ENCODE measurements around the gene SYCE3.

DNA sequence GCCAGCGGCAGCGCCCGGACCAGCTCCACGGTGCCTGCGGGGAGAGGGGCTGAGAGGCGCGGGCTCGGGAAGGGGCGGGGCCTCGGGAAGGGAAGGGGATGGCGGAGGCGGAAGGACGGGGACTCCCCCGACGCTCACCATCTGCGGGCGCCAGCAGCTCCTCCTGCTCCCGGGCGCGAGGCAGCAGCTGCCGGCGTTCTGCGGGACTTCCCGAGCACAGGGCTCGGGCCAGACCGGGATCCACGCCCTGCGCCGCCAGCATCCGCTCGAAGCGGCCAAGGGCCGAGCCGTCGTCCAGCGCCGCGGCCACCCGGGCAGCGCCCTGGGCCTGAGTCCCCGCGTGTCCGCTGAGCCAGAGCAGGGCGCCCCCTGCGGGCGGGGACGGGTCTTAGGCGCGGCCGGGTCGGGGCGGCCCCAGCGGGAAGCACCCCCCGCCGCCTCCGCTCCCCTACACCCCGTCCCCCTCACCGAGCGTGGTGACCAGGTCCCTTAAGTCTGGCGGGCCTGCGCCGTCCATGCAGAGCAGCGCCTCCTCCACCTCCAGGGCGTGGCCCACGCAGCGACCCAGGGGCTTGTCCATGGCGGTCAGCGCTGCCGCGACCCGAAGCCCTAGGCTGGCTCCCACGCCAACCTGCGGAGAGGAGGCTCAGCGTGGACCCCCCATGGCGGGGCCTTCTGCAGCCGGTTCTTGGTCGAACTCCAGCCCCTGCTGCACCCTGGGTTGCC, 36.4 kb downstream of the SYCE3 start:
- TF ChIP-seq EZH2phosphoT487 (IDR thresholded peaks at IDR 0.05; ENCODE audit: low read depth), result no peak
- TF ChIP-seq, protein P1, sequence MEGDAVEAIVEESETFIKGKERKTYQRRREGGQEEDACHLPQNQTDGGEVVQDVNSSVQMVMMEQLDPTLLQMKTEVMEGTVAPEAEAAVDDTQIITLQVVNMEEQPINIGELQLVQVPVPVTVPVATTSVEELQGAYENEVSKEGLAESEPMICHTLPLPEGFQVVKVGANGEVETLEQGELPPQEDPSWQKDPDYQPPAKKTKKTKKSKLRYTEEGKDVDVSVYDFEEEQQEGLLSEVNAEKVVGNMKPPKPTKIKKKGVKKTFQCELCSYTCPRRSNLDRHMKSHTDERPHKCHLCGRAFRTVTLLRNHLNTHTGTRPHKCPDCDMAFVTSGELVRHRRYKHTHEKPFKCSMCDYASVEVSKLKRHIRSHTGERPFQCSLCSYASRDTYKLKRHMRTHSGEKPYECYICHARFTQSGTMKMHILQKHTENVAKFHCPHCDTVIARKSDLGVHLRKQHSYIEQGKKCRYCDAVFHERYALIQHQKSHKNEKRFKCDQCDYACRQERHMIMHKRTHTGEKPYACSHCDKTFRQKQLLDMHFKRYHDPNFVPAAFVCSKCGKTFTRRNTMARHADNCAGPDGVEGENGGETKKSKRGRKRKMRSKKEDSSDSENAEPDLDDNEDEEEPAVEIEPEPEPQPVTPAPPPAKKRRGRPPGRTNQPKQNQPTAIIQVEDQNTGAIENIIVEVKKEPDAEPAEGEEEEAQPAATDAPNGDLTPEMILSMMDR (IDR thresholded peaks at IDR 0.05; ENCODE audit: low read depth, low read length), result peak; percentile 39

Data from OCI-LY3 (cell line).